ENCODE results near the gene SLC6A3. TPM values are rescaled to one million over a fixed set of nuclear protein-coding genes. Genes with fewer than 3 reads are reported as not detected.

The SLC6A3 gene
- not detected in 2 replicates for total RNA-seq

DNA sequence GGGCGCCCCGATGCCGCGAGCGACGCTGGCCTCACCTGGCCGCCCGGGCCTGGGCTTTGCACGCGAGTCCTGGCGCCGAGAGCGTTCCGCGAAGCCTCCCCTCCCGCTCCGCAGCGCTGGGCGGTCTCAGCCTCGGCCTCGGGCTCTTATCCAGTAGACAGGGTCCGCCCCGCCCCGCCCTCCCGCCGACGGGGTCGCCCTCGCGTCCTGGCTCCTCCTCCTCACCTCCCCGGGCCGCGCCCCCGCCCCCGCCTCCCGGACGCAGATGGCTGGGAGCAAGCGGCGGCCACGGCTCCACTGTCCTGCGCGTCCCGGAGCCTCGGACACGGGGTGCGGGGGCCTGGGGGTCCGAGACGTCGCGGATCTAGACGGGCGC is at the start of gene SLC6A3:
Gene SLC6A3 (minus strand): TSS at position 128 of the 376 bp plus-strand sequence. CDS start 2,243 bp downstream, outside the sequence.
- no peak for DNase-seq (ENCODE audit: low read depth)
- no peak within 1 kb of the TSS for H3K4me3 ChIP-seq (ENCODE audit: low read depth, low read length)
- TF ChIP-seq, protein P1, sequence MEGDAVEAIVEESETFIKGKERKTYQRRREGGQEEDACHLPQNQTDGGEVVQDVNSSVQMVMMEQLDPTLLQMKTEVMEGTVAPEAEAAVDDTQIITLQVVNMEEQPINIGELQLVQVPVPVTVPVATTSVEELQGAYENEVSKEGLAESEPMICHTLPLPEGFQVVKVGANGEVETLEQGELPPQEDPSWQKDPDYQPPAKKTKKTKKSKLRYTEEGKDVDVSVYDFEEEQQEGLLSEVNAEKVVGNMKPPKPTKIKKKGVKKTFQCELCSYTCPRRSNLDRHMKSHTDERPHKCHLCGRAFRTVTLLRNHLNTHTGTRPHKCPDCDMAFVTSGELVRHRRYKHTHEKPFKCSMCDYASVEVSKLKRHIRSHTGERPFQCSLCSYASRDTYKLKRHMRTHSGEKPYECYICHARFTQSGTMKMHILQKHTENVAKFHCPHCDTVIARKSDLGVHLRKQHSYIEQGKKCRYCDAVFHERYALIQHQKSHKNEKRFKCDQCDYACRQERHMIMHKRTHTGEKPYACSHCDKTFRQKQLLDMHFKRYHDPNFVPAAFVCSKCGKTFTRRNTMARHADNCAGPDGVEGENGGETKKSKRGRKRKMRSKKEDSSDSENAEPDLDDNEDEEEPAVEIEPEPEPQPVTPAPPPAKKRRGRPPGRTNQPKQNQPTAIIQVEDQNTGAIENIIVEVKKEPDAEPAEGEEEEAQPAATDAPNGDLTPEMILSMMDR (conservative IDR thresholded peaks at IDR 0.05; ENCODE audit: low read depth, low read length): no peak

- TF ChIP-seq, protein P1 (conservative IDR thresholded peaks at IDR 0.05; ENCODE audit: low read depth, low read length): no peak
- DNase-seq (ENCODE audit: low read depth): no peak
- H3K4me3 ChIP-seq (ENCODE audit: low read depth, low read length): no peak overlapping the region
These were observed 48.7 kb upstream of the SLC6A3 start for GRCh38 chr5:1493941-1494340.

DNA sequence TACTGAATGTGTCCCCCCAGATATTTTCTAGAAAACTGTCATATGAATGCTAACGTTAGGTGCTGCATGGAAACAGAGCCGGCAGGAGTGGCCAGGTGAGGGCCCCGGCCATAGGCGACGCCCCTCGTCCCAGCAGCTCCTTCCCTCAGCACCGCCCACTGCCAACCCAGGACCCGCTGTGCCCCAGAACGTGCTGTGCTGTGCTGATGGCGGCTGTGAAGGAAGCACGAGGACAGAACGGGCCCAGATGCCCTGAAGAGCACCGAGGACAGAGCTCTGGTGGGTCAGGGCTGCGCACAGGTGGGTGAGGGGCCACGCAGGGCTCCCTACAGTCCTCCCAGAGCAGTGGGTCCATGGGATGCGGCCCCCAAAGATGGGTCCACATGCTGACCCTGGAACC is 48.2 kb upstream of the SLC6A3 start:
- DNase-seq (ENCODE audit: low read depth): no peak
- TF ChIP-seq, protein P1 (conservative IDR thresholded peaks at IDR 0.05; ENCODE audit: low read depth, low read length): no peak

GRCh38 chr5:1492757-1493156 is 47.5 kb upstream of the SLC6A3 start:
- TF ChIP-seq, protein P1 (conservative IDR thresholded peaks at IDR 0.05; ENCODE audit: low read depth, low read length): no peak

More for the DNA sequence above, 48.2 kb upstream of the SLC6A3 start:
- no peak overlapping the region for H3K4me3 ChIP-seq (ENCODE audit: low read depth, low read length)

GRCh38 chr5:1490376-1490775 is 45.1 kb upstream of the SLC6A3 start:
- TF ChIP-seq, protein P1 (conservative IDR thresholded peaks at IDR 0.05; ENCODE audit: low read depth, low read length): no peak
- no peak for DNase-seq (ENCODE audit: low read depth)
- no peak overlapping the region for H3K4me3 ChIP-seq (ENCODE audit: low read depth, low read length)

More at GRCh38 chr5:1492757-1493156, 47.5 kb upstream of the SLC6A3 start:
- H3K4me3 ChIP-seq (ENCODE audit: low read depth, low read length): no peak overlapping the region
- DNase-seq (ENCODE audit: low read depth): no peak

GRCh38 chr5:1489754-1490153 is 44.5 kb upstream of the SLC6A3 start:
- DNase-seq (ENCODE audit: low read depth): no peak
- TF ChIP-seq, protein P1 (conservative IDR thresholded peaks at IDR 0.05; ENCODE audit: low read depth, low read length): no peak
- no peak overlapping the region for H3K4me3 ChIP-seq (ENCODE audit: low read depth, low read length)

DNA sequence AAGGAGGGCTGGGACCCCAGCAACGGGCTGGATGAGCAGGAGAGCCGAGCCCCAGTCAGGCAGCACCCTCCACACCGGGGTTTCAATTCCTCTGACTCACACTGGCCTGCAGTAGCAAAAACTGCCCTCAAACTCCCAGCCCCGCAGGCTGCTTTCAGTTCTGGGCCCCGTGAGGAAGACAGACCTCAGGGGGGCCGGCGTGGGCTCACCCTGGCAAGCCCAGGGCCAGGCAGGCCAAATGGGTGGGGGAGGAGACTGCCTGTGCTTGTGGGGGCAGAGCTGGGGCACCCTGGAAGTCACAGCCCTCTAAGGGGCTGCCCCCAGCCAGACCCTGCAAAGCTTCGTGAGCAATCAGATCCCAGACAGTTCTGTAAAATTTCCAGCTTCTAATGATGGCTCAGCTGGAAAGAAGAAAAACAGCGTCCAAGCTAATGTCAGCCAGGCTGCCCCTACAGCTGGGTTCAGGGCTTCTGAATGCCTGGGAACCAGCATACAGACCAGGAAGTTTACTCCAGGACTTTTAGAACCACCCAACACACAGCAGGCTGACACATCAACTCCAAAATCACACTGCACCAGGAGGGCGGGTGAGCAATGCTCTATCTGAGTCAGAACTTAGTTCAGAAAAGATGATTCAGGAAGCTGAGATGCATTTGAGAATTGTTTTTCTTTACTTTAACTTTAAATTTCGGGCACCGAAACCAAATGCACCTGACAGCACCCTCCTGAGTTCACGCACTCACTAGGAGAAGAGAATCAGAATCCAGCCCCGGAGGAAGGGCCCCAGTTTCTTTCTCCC is 43.8 kb upstream of the SLC6A3 start:
- H3K4me3 ChIP-seq (ENCODE audit: low read depth, low read length): no peak overlapping the region
- no peak for DNase-seq (ENCODE audit: low read depth)
- TF ChIP-seq, protein P1 (conservative IDR thresholded peaks at IDR 0.05; ENCODE audit: low read depth, low read length): no peak
